GM18909 (cell line): ENCODE data around the gene SCRN1.
A peak's percentile ranks its signal among the peaks of the same experiment; 100 is the strongest.

ENCODE experiments used
- ATAC-seq: cut with Tn5 transposase; IDR thresholded peaks from one replicate; pipeline ENCODE4 v1.9.1; 2021; ENCODE audit warnings: mild to moderate bottlenecking; ENCODE audit not compliant: unreplicated experiment, poor library complexity

Gene SCRN1

DNA sequence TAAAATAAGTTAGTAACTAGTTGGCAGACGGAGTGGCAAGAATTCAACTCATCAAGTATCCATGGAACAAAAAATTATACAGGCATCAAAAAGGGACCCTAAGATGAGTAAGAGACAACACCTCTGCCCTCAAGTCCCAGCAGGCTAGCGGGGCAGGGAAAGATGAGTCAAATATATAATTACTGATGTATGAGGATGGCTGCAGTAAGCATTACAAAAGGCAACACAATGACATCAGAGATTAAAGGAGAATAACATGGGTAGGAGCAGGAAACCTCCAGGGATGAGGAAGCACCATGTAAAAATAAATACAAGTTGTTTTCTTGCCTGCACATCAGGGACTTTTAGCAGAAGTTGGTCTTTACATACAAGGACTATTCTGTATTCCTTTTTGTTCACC lies 49.4 kb downstream of the SCRN1 start:
- no peak for ATAC-seq

DNA sequence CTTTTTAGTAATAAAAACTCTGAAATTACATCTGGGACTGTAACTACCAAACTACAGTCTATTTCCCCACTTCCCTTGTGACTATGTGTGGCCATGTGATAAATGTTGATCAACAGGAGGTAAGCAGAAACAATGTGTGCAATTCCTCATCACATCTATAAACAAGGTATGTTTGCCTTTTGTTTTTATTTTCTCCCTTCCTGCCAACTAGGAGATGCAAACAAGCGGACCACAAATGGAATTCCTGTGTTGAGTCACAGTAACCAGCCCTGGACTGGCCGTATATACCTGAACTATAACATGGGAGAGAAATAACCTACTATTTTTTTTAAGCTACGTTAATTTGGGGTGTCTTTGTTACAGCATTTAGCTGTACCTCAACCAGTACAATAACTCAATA lies 52.5 kb downstream of the SCRN1 start:
- ATAC-seq: no peak

DNA sequence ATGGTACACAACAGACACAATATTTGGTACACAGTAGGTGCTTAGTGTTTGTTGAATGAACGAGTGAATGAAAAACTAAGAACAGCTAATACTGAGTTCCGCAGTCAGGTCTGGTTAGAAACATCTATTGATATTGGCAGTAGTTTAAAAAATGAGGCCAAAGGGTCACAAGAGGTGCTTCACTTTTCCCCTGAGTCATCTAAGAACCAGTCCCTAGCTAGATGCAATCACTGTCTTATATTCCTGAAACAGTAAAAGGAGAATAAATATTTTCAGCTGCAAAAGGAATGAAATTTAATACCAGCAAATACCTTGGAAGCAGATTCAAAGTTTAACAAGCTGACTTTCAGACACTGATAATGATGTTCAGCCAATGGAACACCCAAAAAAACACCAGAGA lies 54.5 kb downstream of the SCRN1 start:
- ATAC-seq: no peak

DNA sequence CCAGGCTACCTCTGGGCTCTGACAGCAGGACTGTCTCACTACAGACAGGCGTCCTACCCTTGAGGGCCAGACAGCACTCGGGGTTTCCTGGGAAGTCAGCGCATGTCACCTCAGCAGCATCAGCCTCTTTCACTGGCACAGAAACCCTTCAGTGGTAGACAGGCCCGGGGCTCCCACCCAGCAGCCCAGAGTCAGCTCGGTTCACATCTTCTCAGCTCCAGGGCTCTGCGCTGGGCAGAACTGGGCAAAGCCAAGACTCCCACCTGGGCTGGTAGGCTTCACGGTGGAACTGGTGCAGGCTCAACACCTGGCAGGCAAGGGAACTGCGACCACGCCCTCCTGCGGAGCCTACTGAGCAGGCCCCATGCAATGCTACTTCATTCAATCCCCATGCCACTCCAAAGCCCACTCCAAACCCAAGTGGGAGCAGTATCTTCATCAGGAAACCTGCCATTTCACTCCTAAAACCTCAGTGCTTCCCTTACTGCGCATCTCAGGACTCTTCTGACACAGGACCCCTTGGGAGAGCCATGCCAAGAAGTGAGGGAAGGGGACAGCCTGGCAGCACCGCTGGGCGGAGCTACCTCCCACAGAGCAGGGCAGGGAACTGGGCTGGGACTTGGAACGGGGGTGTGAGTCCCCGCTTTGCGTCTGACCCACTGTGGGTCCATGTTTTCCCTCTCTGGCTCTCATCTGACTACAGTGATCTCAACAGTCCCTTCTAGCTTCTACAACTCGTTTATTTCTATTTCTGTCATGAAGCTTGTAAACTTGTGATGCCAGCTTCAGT lies 60.4 kb downstream of the SCRN1 start:
- no peak for ATAC-seq

DNA sequence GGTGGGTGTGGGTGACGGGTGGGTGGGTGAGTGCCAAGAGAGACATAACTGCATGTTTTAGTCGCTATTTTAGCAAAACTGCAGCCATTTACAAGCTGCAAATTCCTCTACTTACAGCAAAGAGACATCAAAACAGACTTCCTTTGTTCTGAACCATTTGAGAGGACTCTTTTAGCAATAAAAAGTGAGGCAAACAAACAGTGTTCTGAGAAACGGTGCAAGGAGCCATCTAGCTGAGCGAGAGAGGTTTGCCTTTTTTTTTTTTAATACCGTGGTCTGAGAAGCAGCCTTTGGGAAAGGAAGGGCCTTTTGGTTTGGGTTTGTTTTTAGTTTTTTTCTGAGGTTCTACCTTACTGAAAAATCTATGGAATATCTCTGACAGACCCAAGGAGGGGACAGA lies 62.9 kb downstream of the SCRN1 start:
- ATAC-seq: no peak

DNA sequence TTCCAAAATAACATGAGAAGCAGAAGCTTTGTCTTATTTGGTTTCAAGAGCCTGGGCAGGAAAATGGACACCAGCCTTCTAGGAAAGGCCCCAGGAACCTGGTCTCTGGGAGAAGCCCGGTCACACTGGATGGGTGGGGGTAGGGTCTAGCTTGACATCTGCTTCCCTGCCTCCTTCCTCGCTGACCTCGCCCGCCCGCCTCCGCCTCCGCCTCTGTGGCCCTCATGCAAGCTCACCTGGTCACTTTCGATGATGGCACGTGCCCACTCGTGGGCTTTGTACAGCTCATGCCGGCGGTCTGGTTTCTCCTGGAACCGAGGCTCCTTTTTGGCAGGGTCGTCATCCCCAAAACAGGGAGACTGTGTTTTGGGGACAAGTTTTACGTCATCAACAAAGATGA lies 63.4 kb downstream of the SCRN1 start:
- ATAC-seq: no peak

DNA sequence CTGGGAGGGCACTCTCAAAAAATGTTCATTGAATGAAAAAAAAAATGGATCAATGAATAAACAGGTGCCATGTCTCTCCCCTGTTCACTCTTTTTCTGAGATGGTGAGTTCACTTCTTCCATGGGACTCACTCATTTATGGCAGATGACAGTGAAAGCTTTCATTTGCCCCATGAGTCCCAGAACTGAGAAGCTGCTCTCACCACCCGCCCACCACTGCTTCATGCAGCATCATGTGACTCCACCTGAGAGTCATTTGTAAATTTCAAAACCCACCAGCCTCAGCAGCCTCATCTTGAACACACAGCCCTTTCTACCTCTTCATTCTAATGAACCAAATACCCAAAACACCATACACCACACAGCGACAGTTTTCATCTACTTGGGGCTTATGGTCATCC lies 64.9 kb downstream of the SCRN1 start:
- ATAC-seq: no peak

DNA sequence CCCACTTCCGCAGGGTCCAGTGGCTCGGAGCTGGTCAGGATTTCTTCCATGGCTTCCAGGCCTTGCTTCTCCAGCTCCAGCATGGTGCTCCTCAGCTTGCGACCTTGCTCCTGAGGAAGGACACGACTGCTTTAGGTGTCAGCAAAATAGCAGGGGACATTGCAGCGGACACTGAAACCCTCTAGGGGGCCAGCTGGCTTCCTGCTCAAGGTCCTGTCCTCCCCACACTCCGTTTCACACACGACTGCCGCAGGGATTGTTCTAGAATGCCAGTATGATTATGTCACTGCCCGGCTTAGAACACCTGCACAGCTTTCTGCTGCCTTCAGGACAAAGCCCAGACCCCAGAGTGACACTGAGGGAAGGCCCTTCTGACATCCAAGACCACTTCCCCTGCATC lies 65.6 kb downstream of the SCRN1 start:
- ATAC-seq: no peak

DNA sequence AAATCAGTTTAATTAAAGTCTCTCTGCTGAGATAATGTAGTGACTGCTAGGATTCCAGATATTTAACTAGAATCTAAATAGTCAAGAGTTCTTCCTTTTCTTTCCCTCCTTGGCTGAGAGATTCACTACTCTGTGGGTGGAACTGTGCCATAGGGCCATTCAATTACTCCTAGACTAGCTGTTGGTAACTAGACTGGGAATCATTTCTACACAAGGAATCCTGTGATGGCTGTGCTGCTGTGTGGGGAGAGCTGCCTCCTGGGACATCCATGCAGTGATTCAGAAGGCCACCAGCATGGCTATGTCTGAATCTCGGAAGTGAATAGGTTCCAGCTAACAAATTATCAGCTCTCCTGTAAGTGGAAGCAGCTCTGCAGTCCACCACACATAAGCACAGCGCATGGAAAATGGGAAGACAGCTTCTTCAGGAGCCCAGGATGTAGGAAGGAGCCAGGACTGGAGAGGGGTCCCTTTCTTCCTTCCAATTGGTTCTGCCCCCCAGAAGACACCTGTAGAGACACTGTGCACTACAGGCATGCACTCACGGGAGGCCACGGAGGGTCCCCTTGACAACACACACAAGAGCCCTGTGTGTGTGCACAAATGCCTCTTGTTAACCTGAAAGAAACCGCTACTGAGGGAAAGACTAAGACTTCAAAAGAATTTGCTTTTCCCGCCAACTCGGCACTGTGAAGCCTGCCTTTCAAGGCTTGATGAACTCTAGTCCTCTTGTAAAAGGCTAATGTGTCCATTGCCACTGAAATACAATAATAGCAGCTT lies 66.5 kb downstream of the SCRN1 start:
- no peak for ATAC-seq

DNA sequence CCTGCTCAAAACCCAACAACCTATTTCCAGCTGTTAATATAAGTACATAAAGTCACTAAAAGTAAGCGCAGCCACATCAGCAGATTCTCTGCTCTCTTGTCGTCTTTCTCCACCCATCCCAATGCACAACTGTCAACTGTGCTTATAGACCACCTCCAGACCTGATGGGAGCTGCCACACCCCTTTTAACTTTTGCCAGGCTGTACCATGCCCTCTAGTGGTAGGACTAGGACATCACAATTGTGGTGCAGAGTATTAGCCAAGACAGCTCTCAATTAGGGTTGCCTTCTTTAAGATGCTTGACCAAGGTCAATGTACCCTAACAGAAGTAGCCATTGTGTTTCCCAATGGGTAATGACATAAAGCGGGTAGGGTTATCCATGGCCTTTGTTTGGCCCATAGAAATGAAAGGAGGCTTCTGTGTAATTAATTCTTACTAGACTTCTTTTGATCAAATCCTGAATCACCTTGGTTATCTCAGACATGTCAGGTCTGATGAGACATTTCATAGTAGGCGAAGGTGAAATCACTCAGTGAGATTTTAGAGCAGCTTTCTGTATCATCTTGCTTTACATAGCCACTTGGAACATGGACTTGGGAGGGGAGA lies 68.1 kb downstream of the SCRN1 start:
- ATAC-seq: peak; percentile 90

DNA sequence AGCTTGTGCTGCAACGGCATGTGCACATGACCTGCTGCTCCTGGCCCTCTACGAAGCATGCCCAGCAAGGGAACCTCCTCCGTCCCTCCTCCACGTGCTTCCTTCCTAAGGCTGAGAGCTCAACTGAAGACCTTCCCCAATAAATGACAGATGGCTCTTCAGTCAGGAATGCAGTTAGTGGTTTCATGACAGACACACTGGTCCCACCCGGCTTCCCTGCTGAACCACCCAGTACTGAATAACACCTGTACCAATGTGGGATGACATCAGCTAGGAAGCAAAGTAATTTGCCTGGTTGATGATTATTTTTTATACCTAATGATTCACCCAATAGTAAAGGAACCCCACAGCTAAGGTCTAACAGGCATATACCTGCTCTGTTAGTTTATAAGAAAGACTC lies 69.1 kb downstream of the SCRN1 start:
- no peak for ATAC-seq

DNA sequence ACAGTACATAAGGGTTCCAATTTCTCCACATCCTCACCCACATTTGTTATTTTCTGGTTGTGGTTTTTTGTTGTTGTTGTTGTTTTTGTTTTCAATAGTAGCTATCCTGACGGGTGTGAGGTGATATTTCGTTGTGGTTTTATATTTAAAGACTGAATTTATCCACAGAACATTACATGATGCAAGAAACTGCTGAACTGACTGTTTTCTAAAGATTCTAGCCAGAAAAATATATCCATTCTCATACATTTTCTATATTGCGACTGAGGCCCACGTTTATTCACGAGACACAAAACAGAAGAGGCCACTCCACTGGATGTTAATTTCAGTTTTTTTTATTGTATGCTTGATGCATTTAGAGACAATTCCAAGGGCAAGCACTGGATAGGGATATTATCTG lies 69.8 kb downstream of the SCRN1 start:
- no peak for ATAC-seq

DNA sequence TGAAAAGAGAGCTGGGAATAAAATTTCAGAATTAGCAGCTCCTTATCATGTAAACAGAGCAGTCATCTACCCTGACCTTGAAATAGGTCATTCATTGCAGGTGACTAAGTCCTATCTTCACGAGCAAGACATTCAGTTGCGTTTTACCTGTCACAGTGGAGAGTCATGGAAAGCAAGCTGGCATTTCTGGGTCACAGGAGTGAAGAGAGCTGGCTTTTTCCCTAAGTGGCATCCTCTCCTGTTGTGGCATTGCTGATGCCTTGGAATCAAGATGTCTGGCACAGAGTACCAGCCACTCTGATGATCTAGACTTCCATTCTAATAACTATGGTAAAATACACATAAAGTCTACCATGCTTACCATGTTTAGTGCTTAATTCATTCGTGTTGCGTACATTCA lies 70.8 kb downstream of the SCRN1 start:
- ATAC-seq: no peak

DNA sequence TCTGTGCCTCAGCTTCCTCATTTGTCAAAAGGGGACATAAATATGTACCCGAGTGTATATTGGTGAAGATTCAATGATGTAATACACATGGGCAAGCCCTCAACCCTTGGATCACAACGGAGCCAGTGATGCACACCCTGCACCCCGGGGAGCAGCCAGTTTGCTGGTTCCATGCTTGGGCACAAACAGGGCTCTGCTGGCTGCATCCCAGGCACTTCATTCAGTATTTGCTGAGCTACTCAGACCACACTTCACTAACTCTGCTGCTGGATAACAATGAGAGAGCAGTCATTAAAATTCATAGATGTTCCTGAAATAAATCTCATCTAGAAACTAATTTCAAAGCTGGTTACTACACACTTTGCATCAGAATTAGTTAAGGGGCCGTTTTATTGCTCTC lies 72.0 kb downstream of the SCRN1 start:
- no peak for ATAC-seq

DNA sequence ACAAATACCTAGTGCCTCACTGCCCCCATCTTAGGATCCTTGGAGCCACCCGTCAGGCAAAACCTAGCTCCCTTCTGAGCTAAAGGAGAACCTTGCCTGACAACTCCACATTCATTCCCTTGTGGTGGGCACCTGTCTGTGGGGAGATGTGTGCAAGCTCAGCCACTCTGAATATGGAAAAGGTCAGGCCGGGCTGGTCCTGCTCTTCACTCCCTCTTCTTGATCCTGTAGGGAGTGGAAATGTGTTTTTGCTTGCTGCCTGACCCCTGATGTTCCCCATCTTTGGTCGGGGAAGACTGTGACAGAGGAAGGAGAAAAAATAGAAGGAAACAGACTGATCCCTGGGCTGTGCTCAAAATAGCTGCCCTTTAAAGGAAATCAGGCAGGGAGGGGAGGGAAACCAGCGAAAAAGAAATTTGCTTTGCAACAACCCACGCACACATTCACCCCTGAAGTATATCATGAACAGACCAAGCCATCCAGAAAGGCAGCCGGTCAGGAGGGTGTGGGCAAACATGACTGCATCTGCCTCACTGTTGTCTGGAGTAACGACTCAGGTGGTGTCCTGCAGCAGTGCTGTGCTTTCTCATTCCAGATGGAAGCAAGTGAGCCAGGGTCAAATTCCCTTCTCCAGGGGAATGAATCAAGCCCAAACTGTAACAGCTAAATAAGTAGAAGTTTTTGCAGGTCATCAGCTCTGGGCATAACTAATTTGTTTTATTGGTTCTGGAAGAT lies 74.0 kb downstream of the SCRN1 start:
- ATAC-seq: no peak

DNA sequence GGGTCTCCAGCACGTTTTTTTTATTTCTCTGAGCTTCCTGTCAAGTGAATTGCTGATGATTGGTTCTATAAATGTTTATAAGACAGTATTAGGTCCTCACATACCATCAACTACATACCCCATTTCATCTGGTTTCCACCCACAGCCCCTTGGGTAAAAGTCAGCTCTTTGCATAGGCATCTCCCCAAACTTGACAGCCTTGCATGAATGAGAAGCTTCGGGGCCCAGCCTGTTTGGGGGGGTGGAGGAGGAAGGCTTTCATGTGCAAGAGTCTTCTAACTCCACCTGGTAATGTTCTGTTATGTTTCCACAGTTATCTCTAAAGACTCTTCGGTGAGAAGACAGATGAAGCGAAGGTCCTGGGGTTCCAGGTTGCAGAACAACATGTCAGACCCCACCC lies 75.4 kb downstream of the SCRN1 start:
- no peak for ATAC-seq

DNA sequence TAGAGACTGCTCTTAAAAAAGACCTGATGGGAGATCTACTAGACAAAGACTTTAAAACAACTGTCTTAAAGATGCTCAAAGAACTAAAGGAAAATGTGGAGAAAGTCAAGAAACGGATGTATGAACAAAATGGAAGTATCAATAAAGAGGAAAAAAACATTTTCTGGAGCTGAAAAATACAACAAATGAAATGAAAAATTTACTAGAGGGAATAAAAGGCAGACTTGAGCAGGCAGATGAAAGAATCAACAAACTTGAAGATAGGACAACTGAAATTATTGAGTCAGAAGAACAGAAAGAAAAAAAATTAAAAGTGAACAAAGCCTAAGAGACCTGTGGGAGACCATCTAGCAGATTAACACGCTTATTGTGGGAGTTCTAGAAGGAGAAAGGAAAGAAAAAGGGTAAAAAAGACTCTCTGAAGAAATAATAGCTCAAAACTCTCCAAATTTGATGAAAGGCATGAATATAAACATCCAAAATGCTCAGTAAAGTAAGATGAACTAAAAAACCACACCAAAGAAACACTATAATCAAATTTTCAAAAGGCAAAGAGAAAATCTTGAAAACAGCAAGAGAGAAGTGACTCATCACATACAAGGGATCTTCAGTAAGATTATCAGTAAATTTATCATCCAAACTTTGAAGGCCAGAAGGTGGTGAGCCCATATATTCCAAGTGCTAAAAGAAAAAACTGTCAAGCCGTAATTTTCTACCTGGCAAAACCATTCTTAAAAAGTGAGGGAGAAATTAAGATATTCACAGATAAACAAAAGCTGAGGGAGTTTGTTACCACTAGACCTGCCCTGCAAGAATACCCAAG lies 83.2 kb downstream of the SCRN1 start:
- ATAC-seq: no peak

DNA sequence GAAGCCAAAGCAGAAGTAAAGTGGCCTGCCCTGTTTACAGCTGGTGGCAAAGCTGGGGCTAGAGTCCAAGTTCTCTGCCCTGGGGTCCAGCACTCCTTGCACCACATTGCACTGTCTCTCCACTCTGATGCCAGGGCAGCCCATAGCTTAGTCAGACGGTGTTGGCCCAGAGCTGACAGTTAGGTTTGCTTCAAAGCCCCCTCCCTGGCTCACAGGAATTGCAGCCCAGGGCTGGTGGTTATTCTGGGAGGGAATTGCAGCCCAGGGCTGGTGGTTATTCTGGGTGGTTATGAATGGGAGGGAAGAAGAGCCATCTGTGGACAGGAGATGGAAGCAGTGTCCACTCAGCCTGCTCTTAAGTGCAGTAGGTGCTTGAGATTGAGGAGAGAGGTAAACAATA lies 88.9 kb downstream of the SCRN1 start:
- no peak for ATAC-seq

DNA sequence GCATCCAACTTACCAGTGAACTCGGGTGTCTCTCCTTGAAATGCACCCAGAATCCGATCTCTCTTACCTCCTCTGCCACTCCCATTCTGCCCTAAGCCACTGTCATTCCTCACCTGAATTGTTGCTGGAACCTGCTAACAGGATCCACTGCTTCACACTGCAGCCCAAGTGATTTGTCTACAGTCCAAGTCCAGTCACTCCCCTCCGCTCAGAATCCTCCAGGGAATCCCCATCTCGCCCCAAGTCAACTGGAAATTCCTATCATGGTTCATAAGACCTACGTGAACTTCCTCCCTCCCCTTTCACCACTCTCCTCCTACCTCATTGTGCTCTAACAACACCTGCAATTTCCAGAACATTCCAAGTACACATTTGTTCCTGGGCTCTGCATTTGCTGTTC lies 91.3 kb downstream of the SCRN1 start:
- ATAC-seq: no peak
